Measurements from ENCODE around the gene ABCC8.

ABCC8 gene

DNA sequence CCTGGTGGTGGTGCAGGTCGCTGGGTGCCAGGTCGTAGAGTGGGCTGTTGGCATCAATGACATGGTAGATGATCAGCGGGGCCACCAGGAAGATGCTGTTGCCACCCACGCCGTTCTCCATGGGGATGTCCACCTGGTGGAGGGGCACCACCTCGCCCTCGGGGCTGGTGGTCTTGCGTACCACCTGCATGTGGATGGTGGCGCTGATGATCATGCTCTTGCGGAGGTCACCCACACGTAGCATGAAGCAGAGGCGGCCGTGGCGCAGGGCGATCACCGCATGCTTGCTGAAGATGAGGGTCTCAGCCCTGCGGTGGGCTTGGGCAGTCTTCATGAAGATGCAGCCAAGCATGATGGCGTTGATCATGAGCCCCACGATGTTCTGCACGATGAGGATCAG lies 89.4 kb downstream of the ABCC8 start:
- H3K4me3 ChIP-seq (ENCODE audit: low read depth, low read length) = no peak overlapping the region
- DNase-seq (ENCODE audit: low read depth) = no peak
- TF ChIP-seq CTCF (IDR thresholded peaks at IDR 0.05; ENCODE audit: low read depth, low read length, missing control alignments) = no peak

DNA sequence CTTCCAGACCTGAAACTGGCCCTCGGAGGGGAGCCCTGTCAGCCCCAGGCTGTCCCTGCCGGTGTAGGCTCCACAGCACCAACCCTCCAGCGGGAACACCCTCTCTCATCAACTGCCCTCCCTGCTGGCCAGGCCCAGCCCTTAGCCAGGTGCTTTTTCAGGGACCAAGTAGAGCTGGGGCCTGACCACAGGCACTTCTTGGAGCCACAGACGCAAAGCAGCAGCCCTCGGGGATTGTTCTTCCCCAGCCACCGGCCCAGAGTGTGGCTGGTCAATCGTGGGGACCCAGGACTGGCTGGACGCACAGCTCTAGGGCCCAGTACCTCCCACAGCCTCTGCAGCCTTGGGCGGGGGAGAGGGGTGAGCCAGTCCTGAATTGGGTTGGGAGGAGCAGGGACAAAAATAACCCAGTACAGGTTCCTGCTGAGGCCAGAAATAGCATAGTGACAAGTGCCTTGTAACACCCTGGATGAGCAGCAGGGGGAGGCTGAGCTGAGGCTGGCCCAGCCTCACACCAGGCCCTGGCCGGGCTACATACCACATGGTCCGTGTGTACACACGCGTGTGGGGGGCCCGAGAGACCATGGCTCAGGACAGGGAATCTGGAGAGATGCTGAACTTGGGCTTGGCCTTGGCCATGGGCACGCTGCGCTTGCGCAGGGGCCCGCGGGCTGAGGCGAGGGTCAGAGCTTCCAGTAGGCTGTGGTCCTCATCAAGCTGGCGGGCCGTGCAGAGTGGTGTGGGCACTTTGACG lies 90.1 kb downstream of the ABCC8 start:
- TF ChIP-seq CTCF (IDR thresholded peaks at IDR 0.05; ENCODE audit: low read depth, low read length, missing control alignments) = peak; percentile 83
- no peak for DNase-seq (ENCODE audit: low read depth)
- no peak overlapping the region for H3K4me3 ChIP-seq (ENCODE audit: low read depth, low read length)

DNA sequence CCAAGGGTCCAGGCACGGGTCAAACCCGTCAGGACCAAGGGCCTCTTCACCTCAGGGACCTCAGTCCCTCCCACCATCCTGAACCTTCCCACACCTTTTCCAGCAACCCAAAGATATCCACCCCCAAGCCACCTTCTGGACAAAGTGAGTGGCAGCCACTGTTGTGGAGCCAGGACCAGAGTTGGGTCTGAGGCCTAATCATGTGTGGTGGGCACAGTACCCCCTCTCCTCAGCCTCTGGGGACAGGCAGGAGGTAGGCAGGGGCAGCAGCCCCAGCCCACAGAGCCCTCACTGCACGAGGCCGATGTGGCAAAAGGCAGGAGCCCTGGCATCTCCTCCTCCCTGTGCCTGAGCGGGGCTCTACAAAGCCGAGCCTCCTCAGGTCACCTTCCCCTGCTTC lies 90.7 kb downstream of the ABCC8 start:
- H3K4me3 ChIP-seq (ENCODE audit: low read depth, low read length) = no peak overlapping the region
- TF ChIP-seq CTCF (IDR thresholded peaks at IDR 0.05; ENCODE audit: low read depth, low read length, missing control alignments) = no peak
- no peak for DNase-seq (ENCODE audit: low read depth)

- H3K4me3 ChIP-seq (ENCODE audit: low read depth, low read length) = no peak overlapping the region
- no peak for DNase-seq (ENCODE audit: low read depth)
- no peak for TF ChIP-seq CTCF (IDR thresholded peaks at IDR 0.05; ENCODE audit: low read depth, low read length, missing control alignments)
Measured at GRCh38 chr11:17385492-17385891, 91.2 kb downstream of the ABCC8 start.

DNA sequence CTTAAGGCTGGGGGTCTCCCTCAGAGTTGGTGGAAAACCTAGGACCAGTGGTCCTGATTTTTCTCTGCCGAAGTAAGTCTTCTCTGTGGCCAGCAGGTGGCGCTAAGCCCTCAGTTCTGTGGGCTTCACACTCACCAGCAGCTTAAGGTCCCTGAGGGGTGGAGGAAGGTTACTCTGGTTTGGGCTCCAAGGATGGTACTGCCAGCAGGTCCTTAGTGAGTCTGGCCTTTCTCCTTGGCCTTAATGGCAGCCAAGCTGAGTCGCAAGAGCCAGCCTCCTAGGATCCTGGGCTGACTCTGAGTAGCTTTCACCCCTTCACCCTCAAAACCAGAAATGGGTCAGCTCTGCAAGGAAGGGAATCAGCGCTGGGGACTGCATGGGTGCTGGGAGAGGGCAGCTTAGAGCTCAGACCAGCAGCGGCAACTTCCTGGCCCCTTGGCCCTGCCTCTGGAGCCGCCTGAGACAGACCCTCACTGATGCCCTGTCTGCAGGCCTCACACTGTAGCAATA lies 92.6 kb downstream of the ABCC8 start:
- H3K4me3 ChIP-seq (ENCODE audit: low read depth, low read length) = no peak overlapping the region
- DNase-seq (ENCODE audit: low read depth) = peak; percentile 60
- TF ChIP-seq CTCF (IDR thresholded peaks at IDR 0.05; ENCODE audit: low read depth, low read length, missing control alignments) = peak; percentile 91

DNA sequence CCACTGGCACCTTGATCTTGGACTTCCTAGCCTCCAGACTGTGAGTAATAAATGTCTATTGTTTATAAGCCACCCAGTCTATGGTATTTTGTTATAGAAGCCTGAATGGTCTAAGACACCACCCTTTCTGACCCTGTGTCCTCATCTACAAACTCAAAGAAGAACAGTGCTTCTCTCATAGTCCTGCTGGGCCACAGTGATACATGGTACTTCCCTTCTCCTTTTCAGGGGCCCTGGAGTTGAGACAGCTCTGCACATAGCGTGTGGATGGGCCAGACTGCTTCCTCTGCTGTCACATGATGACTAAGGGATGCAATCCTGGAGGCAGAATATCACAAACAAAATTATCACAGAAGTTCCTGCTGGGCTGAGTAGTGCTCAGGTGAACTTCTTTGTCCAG lies 93.2 kb downstream of the ABCC8 start:
- H3K4me3 ChIP-seq (ENCODE audit: low read depth, low read length) = no peak overlapping the region
- no peak for TF ChIP-seq CTCF (IDR thresholded peaks at IDR 0.05; ENCODE audit: low read depth, low read length, missing control alignments)
- DNase-seq (ENCODE audit: low read depth) = no peak
